GM03348 (cell line): Measurements from ENCODE around the gene TMEM175.

Experiments used
- DNase-seq: peaks from one replicate; pipeline ENCODE4 v3.0.0; 2012; ENCODE audit warnings: low spot score

TMEM175 gene

DNA sequence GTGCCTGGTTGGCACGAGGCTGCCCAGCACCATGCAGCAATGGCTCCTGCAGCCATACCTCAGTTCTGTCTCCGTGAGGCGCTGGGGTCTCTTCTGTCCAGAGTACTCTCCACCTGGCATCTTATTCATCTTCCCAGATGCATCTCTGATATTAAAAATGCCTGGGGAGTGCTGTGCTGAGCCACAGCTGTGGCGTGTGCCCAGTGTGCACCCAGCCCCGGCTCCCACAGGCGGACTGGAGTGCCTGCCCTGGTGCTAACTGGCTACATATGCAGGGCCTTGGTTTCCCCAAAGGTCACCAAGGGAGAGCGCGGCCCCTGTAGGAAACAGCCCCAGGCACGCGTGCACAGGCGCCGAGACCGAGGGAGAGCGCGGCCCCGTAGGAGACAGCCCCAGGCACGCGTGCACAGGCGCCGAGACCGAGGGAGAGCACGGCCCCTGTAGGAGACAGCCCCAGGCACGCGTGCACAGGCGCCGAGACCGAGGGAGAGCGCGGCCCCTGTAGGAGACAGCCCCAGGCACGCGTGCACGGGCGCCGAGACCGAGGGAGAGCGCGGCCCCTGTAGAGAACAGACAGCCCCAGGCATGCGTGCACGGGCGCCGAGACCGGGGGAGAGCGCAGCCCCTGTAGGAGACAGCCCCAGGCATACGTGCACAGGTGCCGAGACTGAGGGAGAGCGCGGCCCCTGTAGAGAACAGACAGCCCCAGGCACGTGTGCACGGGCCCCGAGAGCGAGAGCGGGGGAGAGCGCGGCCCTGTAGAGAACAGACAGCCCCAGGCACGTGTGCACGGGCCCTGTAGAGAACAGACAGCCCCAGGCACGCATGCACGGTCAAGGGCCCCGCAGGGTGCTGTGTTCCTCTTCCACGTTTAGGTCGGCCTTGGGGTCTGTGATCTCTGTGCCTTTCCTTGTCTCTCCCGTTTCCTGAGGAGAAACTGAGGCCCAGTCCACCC, 14.5 kb downstream of the TMEM175 start:
- no peak for DNase-seq

- no peak for DNase-seq
Measured at GRCh38 chr4:947491-947971, 15.3 kb downstream of the TMEM175 start.

DNA sequence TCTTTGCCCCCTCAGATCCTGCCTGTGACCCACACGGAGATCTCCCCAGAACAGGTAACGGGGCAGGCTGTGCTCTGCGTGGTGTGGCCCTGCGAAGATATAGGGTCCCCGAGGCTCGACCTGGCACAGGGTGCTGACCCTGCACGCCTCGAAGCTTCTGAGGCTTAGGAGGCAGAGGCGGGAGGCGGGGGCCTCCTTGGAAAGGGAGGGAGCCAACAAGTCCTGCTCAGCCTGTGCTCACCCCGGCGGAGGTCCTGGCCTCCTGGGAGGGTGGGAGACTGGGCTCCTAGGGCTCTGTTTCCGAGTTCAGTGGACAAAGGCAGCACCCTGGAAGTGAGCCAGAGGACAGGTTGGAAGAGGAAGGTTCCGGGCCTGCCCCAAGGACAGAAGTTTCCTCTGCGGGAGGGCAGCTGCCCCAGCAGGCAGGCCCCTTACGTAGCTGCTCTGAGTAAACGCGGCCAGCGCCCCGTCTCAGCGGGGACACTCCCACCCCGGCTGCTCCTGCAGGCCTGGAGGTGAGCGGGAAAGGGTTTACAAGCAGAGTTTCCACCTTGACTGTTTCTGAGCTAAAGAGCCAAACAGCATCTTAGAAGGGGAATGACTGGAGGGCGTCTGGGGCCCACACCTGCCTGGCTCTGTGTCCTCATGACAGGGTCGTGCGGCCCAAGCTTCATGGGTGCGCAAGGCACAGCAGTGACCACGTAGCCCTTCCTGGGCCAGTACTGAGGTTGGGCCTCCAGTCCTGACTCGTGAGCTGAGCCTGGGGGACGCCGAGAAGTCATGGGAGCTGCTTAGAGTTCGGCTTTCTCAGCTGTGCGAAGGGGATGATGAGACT, 16.1 kb downstream of the TMEM175 start:
- DNase-seq, result no peak

- no peak for DNase-seq
Measured at GRCh38 chr4:948936-949300, 16.7 kb downstream of the TMEM175 start.

DNA sequence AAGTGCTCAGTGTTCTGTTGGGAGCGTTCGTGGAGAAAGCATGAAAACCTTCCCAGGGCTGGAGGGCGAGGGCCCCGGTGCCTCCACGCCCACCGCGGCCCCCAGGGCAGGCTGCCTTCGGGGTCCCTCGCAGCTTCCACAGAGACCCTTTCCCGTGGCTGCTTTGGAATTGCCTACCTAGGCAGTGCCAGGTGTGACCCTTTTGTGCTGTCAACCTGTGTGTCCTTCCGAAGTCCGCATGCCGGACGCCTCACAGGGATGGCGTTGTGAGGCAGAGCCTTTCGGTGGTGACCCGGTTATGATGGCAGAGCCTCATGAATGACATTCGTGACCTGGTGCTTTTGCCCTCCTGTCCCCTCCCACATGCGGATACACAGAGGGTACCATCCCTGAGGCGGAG, 17.4 kb downstream of the TMEM175 start:
- no peak for DNase-seq

DNA sequence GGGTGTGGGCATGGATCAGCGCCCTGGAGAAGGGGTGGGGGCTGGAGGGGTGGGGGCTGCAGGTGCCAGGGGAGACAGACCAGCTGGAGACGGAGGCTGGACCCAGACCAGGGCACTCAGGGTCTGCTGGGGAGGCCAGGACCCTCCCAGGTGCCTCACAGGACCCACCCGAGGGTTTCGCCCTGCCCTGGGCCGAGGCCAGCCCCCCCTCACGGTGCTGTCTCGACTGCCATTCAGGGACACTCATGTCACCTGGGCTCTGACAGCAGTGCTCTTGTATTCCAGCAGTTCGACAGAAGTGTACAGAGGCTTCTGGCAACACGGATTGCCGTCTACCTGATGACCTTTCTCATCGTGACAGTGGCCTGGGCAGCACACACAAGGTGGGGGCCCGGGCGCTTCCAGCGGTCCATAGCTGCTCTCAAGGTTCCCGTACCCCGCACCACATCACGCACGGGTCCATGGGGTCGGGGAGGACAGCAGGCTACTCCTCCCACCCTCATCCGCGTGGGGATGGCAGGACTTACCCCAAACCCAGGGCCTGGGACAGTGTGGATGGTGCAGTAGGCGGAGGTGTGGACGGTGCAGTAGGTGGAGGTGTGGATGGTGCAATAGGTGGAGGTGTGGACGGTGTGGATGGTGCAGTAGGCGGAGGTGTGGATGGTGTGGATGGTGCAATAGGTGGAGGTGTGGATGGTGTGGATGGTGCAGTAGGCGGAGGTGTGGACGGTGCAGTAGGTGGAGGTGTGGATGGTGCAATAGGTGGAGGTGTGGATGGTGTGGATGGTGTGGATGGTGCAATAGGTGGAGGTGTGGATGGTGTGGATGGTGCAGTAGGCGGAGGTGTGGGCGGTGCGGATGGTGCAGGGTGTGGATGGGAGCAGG, 18.1 kb downstream of the TMEM175 start:
- no peak for DNase-seq

- no peak for DNase-seq
Measured at GRCh38 chr4:951186-951585, 18.9 kb downstream of the TMEM175 start.

- DNase-seq, result no peak
Measured at GRCh38 chr4:951594-952468, 19.6 kb downstream of the TMEM175 start.

- no peak for DNase-seq
Measured at GRCh38 chr4:952881-953573, 20.8 kb downstream of the TMEM175 start.

- no peak for DNase-seq
Measured at GRCh38 chr4:953574-953915, 21.3 kb downstream of the TMEM175 start.

- DNase-seq, result no peak
Measured at GRCh38 chr4:954211-955020, 22.2 kb downstream of the TMEM175 start.

DNA sequence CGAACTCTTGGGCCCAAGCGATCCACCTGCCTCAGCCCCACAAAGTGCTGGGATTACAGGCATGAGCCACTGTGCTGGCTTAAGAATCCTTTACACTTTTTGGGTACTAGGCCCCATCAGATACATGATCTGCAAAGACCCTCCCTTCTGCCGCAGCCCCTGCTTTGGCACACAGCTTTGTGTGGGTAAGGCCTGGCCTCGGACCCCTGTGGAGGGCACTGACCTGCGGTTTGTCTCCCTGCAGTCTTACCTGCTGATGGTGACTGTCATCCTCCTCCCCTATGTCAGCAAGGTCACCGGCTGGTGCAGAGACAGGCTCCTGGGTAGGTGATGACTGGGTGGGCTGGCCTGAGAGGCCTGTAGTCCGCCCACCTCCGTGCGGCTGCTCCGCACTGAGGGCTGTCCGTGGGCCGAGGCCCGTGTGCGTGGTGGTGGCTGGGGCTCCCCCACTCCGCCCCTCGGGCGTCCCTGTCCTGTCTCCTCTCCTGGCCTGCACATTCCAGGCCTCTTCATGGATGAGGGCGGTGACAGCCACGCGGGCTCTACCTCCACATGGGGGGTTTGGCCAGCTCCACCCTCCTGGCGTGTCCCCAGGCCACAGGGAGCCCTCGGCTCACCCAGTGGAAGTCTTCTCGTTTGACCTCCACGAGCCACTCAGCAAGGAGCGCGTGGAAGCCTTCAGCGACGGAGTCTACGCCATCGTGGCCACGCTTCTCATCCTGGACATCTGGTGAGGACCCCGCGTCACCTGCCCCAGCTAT, 23.1 kb downstream of the TMEM175 start:
- no peak for DNase-seq

GRCh38 chr4:955931-956381, 23.7 kb downstream of the TMEM175 start:
- DNase-seq, result no peak

DNA sequence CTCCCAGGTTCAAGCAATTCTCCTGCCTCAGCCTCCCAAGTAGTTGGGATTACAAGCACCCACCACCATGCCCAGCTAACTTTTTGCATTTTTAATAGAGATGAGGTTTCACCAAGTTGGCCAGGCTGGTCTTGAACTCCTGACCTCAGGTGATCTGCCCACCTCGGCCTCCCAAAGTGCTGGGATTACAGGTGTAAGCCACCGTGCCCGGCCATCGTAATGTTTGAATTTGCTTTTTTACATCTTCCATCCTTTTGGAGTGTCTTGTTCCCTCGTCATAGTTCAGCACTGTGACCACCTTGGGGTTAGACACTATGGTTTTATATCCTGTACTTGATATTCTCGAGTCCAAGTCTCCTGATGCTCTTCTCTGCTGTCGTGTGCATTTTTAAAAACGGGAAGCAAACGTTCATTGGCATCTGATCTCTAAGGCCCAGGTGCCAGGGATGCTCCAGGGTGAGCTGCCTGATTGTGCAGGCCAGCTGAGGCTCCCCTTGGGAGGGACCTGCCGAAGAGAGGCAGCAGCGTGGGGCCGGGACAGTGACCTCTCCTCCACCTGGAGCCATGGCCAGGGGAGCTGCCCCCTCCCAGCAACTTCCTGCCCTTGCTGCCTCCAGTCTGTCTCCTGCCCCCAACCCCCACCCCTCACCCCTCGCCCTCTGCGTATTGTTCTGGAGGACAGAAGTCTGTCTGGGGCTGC, 24.4 kb downstream of the TMEM175 start:
- no peak for DNase-seq

GRCh38 chr4:957231-957580, 24.9 kb downstream of the TMEM175 start:
- DNase-seq, result no peak

DNA sequence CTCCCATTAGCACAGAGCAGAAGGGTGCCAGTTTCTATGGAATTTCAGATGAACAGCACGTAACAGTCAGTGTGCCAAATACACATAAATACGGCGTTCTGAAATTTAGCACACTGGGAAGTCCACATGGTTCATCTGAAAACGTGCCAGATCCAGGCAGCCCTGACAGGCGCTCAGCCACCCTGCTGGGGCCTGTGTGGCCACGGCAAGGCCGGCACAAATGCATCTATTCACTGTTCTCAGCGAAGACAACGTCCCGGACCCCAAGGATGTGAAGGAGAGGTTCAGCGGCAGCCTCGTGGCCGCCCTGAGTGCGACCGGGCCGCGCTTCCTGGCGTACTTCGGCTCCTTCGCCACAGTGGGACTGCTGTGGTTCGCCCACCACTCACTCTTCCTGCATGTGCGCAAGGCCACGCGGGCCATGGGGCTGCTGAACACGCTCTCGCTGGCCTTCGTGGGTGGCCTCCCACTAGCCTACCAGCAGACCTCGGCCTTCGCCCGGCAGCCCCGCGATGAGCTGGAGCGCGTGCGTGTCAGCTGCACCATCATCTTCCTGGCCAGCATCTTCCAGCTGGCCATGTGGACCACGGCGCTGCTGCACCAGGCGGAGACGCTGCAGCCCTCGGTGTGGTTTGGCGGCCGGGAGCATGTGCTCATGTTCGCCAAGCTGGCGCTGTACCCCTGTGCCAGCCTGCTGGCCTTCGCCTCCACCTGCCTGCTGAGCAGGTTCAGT, 25.5 kb downstream of the TMEM175 start:
- no peak for DNase-seq

GRCh38 chr4:958314-958665, 26.0 kb downstream of the TMEM175 start:
- no peak for DNase-seq
